Measurements from ENCODE around the gene KRTAP9-9. TPM values are rescaled to one million over a fixed set of nuclear protein-coding genes. Genes with fewer than 3 reads are reported as not detected.

Gene KRTAP9-9
- total RNA-seq, result not detected in 2 replicates

DNA sequence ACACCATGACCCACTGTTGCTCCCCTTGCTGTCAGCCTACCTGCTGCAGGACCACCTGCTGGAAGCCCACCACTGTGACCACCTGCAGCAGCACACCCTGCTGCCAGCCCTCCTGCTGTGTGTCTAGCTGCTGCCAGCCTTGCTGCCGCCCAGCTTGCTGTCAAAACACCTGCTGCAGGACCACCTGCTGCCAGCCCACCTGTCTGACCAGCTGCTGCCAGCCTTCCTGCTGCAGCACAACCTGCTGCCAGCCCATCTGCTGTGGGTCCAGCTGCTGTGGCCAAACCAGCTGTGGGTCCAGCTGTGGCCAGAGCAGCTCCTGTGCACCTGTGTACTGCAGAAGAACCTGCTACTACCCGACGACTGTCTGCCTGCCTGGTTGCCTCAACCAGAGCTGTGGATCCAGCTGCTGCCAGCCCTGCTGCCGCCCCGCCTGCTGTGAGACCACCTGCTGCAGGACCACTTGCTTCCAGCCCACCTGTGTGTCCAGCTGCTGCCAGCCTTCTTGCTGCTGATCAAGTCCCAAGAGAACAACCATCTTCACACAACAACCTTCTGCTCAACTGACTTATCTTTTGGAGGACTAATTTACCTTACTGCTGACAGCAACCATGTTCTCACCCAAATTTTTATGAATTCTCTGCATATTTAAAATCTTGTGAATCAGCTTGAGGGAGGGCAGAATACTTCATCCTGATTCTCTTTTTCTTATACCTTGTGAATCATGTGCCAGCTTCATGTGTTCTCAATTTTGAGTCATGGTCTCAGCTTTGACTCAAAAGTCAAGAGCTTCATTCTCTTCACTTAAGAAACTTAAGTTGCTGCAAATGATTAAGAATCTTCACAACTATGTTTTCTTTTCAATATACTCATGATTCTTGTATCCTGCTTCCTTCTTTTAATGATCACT, at the start of gene KRTAP9-9:
KRTAP9-9 (plus strand) TSS at position 4 of the 910 bp plus-strand sequence.

DNA sequence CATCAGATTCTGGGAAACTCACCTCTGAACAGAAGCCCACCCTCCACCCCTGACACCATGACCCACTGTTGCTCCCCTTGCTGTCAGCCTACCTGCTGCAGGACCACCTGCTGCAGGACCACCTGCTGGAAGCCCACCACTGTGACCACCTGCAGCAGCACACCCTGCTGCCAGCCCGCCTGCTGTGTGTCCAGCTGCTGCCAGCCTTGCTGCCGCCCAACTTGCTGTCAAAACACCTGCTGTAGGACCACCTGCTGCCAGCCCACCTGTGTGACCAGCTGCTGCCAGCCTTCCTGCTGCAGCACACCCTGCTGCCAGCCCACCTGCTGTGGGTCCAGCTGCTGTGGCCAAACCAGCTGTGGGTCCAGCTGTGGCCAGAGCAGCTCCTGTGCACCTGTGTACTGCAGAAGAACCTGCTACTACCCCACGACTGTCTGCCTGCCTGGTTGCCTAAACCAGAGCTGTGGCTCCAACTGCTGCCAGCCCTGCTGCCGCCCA, 28.5 kb upstream of the KRTAP9-9 start, which contains the start of gene KRTAP9-2:
KRTAP9-2 (plus strand) TSS at position 51 of the 498 bp plus-strand sequence; CDS start at position 58, 7 bp downstream.

DNA sequence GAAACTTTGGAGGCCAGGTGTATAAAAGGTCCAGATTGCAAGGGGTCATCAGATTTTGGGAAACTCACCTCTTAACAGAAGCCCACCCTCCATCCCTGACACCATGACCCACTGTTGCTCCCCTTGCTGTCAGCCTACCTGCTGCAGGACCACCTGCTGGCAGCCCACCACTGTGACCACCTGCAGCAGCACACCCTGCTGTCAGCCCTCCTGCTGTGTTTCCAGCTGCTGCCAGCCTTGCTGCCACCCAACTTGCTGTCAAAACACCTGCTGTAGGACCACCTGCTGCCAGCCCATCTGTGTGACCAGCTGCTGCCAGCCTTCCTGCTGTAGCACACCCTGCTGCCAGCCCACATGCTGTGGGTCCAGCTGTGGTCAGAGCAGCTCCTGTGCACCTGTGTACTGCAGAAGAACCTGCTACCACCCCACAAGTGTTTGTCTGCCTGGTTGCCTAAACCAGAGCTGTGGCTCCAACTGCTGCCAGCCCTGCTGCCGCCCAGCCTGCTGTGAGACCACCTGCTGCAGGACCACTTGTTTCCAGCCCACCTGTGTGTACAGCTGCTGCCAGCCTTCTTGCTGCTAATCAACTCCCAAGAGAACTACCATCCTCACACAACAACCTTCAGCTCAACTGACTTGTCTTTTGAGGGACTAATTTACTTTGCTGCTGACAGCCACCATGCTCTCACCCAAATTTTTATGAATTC, 22.6 kb upstream of the KRTAP9-9 start, which contains the start of gene KRTAP9-3:
KRTAP9-3 (plus strand) TSS at position 51 of the 707 bp plus-strand sequence; CDS start at position 104, 53 bp downstream.

DNA sequence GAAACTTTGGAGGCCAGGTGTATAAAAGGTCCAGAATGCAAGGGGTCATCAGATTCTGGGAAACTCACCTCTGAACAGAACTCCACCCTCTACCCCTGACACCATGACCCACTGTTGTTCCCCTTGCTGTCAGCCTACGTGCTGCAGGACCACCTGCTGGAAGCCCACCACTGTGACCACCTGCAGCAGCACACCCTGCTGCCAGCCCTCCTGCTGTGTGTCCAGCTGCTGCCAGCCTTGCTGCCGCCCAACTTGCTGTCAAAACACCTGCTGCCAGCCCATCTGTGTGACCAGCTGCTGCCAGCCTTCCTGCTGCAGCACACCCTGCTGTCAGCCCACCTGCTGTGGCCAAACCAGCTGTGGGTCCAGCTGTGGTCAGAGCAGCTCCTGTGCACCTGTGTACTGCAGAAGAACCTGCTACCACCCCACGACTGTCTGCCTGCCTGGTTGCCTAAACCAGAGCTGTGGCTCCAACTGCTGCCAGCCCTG, 17.2 kb upstream of the KRTAP9-9 start, which contains the start of gene KRTAP9-8:
KRTAP9-8 (plus strand) TSS at position 51 of the 489 bp plus-strand sequence; CDS start at position 104, 53 bp downstream.

DNA sequence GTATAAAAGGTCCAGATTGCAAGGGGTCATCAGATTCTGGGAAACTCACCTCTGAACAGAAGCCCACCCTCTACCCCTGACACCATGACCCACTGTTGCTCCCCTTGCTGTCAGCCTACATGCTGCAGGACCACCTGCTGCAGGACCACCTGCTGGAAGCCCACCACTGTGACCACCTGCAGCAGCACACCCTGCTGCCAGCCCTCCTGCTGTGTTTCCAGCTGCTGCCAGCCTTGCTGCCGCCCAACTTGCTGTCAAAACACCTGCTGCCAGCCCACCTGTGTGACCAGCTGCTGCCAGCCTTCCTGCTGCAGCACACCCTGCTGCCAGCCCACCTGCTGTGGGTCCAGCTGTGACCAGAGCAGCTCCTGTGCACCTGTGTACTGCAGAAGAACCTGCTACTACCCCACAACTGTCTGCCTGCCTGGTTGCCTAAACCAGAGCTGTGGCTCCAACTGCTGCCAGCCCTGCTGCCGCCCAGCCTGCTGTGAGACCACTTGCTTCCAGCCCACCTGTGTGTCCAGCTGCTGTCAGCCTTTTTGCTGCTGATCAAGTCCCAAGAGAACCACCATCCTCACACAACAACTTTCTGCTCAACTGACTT, 5.4 kb upstream of the KRTAP9-9 start, which contains the start of gene KRTAP9-4:
KRTAP9-4 (plus strand) TSS at position 51 of the 604 bp plus-strand sequence; CDS start at position 85, 34 bp downstream.

DNA sequence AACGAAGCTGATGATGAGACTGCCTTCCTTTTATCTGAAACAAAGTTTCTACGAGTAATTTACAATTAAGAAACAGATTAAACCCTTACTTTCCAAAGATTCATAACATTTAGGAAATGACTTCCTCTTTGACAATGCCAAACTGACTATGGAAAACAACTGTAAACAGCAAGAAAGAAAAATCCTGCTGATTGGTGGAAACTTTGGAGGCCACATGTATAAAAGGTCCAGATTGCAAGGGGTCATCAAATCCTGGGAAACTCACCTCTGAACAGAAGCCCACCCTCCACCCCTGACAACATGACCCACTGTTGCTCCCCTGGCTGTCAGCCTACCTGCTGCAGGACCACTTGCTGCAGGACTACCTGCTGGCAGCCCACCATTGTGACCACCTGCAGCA, 9.9 kb downstream of the KRTAP9-9 start, which contains the start of gene KRTAP9-6:
KRTAP9-6 (plus strand) TSS at position 301 of the 400 bp plus-strand sequence; CDS start at position 301, 0 bp downstream.

DNA sequence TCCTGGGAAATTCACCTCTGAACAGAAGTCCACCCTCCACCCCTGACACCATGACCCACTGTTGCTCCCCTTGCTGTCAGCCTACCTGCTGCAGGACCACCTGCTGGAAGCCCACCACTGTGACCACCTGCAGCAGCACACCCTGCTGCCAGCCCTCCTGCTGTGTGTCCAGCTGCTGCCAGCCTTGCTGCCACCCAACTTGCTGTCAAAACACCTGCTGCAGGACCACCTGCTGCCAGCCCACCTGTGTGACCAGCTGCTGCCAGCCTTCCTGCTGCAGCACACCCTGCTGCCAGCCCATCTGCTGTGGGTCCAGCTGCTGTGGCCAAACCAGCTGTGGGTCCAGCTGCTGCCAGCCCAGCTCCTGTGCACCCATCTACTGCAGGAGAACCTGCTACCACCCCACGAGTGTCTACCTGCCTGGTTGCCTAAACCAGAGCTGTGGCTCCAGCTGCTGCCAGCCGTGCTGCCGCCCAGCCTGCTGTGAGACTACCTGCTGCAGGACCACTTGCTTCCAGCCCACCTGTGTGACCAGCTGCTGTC, 20.5 kb downstream of the KRTAP9-9 start, which contains the start of gene KRTAP9-7:
KRTAP9-7 (plus strand) TSS at position 51 of the 543 bp plus-strand sequence; CDS start at position 51, 0 bp downstream.

DNA sequence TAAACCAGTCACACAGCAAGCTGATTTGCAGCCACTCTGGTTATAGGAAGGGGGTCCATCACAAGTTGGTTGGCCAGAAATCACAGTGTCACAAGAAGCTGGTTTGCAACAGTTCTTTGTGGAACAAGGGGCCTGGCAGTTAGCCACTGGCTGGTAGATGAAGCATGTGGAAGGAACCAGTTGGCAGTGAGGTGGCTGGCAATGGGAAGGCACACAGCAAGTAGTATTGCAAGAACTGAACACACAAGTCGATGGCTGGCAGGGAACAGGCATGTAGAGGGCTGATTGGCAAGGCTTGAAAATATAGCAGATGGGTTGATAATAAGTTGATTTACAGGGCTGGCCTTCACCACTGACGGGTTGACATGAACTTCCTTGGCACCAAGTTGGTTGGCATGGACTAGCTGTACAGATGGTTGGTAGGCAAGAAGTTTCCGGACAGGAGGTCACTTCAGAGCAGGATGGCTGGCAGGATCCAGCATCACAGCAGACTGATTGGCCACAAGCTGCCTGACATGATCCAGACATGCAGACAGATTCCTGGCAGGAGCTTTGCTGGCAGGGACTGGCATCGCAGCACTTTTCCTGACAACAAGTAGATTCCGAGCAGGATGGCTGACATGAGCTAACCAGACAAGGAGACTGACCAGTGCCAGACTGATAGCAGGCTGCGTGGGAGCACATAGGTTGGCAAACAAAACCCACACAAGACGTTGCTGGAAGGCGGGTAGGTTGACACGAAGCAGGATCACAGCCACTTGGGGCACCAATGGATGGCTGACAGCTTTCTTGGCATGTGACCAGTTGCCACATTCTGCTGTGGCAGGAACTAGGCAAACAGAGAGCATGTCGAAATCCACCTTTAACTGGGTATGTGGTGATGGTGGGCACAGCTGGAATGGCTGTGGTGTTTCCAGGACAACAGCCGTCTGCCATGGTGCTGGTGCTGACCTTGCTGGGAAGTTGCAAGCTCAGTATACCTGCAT, 47.0 kb downstream of the KRTAP9-9 start, which contains the start of gene KRTAP29-1:
KRTAP29-1 (minus strand) TSS at position 936 of the 986 bp plus-strand sequence; CDS start at position 936, 0 bp downstream.

Other genes with a start within 250 kb of the KRTAP9-9 start
- gene KRTAP3-1, start 246.3 kb upstream of the KRTAP9-9 start, total RNA-seq, result not detected in 2 replicates
- not detected in 2 replicates for gene KRTAP1-5, start 228.2 kb upstream of the KRTAP9-9 start, total RNA-seq
- gene KRTAP1-4, start 225.2 kb upstream of the KRTAP9-9 start, total RNA-seq, result not detected in 2 replicates
- gene KRTAP1-3, start 220.5 kb upstream of the KRTAP9-9 start, total RNA-seq, result not detected in 2 replicates
- gene KRTAP1-1, start 213.9 kb upstream of the KRTAP9-9 start, total RNA-seq, result not detected in 2 replicates
- gene KRTAP2-1, start 208.1 kb upstream of the KRTAP9-9 start, total RNA-seq, result not detected in 2 replicates
- not detected in 2 replicates for gene KRTAP2-2, start 200.2 kb upstream of the KRTAP9-9 start, total RNA-seq
- gene KRTAP2-3, start 195.3 kb upstream of the KRTAP9-9 start, total RNA-seq, result not detected in 2 replicates
- gene KRTAP2-4, start 189.5 kb upstream of the KRTAP9-9 start, total RNA-seq, result not detected in 2 replicates
- gene KRTAP4-7, start 171.2 kb upstream of the KRTAP9-9 start, total RNA-seq, result not detected in 2 replicates
- not detected in 2 replicates for gene KRTAP4-8, start 157.2 kb upstream of the KRTAP9-9 start, total RNA-seq
- not detected in 2 replicates for gene KRTAP4-16, start 153.2 kb upstream of the KRTAP9-9 start, total RNA-seq
- not detected in 2 replicates for gene KRTAP4-9, start 150.0 kb upstream of the KRTAP9-9 start, total RNA-seq
- not detected in 2 replicates for gene KRTAP4-11, start 137.0 kb upstream of the KRTAP9-9 start, total RNA-seq
- not detected in 2 replicates for gene KRTAP4-12, start 131.2 kb upstream of the KRTAP9-9 start, total RNA-seq
- gene KRTAP4-6, start 114.8 kb upstream of the KRTAP9-9 start, total RNA-seq, result not detected in 2 replicates
- not detected in 2 replicates for gene KRTAP4-5, start 105.6 kb upstream of the KRTAP9-9 start, total RNA-seq
- not detected in 2 replicates for gene KRTAP4-4, start 94.6 kb upstream of the KRTAP9-9 start, total RNA-seq
- gene KRTAP4-3, start 87.2 kb upstream of the KRTAP9-9 start, total RNA-seq, result not detected in 2 replicates
- gene KRTAP4-2, start 77.2 kb upstream of the KRTAP9-9 start, total RNA-seq, result not detected in 2 replicates
- gene KRTAP4-1, start 70.5 kb upstream of the KRTAP9-9 start, total RNA-seq, result not detected in 2 replicates
- not detected in 2 replicates for gene KRTAP9-1, start 65.5 kb upstream of the KRTAP9-9 start, total RNA-seq
- gene KRTAP9-2, start 28.7 kb upstream of the KRTAP9-9 start, total RNA-seq, result not detected in 2 replicates
- gene KRTAP9-3, start 22.9 kb upstream of the KRTAP9-9 start, total RNA-seq, result not detected in 2 replicates
- gene KRTAP9-8, start 17.4 kb upstream of the KRTAP9-9 start, total RNA-seq, result not detected in 2 replicates
- not detected in 2 replicates for gene KRTAP9-4, start 5.7 kb upstream of the KRTAP9-9 start, total RNA-seq
- not detected in 2 replicates for gene KRTAP9-6, start 10.0 kb downstream of the KRTAP9-9 start, total RNA-seq
- not detected in 2 replicates for gene KRTAP9-7, start 20.3 kb downstream of the KRTAP9-9 start, total RNA-seq
- not detected in 2 replicates for gene KRTAP29-1, start 47.5 kb downstream of the KRTAP9-9 start, total RNA-seq
- not detected in 2 replicates for gene KRTAP16-1, start 53.9 kb downstream of the KRTAP9-9 start, total RNA-seq
- not detected in 2 replicates for gene KRTAP17-1, start 60.3 kb downstream of the KRTAP9-9 start, total RNA-seq
- gene KRT33A, start 95.4 kb downstream of the KRTAP9-9 start, total RNA-seq, result not detected in 2 replicates
- not detected in 2 replicates for gene KRT33B, start 114.4 kb downstream of the KRTAP9-9 start, total RNA-seq
- not detected in 2 replicates for gene KRT34, start 126.9 kb downstream of the KRTAP9-9 start, total RNA-seq
- gene KRT31, start 142.2 kb downstream of the KRTAP9-9 start, total RNA-seq, result not detected in 2 replicates
- not detected in 2 replicates for gene KRT37, start 169.2 kb downstream of the KRTAP9-9 start, total RNA-seq
- not detected in 2 replicates for gene KRT38, start 185.6 kb downstream of the KRTAP9-9 start, total RNA-seq
- not detected in 2 replicates for gene KRT32, start 212.0 kb downstream of the KRTAP9-9 start, total RNA-seq
- not detected in 2 replicates for gene KRT35, start 225.8 kb downstream of the KRTAP9-9 start, total RNA-seq
- gene KRT36, start 234.5 kb downstream of the KRTAP9-9 start, total RNA-seq, result not detected in 2 replicates

All from cardiac ventricle fibroblast (primary cell).